H9 (cell line): ENCODE data around the gene SLC2A2. TPM values are rescaled to one million over a fixed set of nuclear protein-coding genes. Genes with fewer than 3 reads are reported as not detected.

Experiments used
- DNase-seq: peaks from one replicate; pipeline ENCODE4 v3.0.0-alpha.2; 2017
- H2AFZ ChIP-seq: one replicate; pipeline ENCODE4 v1.6.1; 2013; ENCODE audit warnings: mild to moderate bottlenecking, low read length, control low read depth, moderate library complexity
- H2AK5ac ChIP-seq: 2 replicates; pipeline ENCODE4 v1.6.1; 2013; ENCODE audit warnings: low read length, control low read depth, mixed read lengths; ENCODE audit not compliant: insufficient read length
- H2BK120ac ChIP-seq: one replicate; pipeline ENCODE4 v1.6.1; 2013; ENCODE audit warnings: low read depth, mild to moderate bottlenecking, low read length, control low read depth, inconsistent platforms; ENCODE audit not compliant: poor library complexity, severe bottlenecking
- H2BK12ac ChIP-seq: 2 replicates; pipeline ENCODE4 v1.6.1; 2013; ENCODE audit warnings: low read length, control low read depth, mixed read lengths, low read depth; ENCODE audit not compliant: insufficient read length
- H2BK15ac ChIP-seq: 2 replicates; pipeline ENCODE4 v1.6.1; 2013; ENCODE audit warnings: low read depth, low read length, control low read depth
- H2BK20ac ChIP-seq: one replicate; pipeline ENCODE4 v1.6.1; 2013; ENCODE audit warnings: low read depth, mild to moderate bottlenecking, low read length, control low read depth, inconsistent platforms; ENCODE audit not compliant: poor library complexity, severe bottlenecking
- H2BK5ac ChIP-seq: 2 replicates; pipeline ENCODE4 v1.6.1; 2013; ENCODE audit warnings: low read length, control low read depth, mixed read lengths; ENCODE audit not compliant: insufficient read length
- H3K14ac ChIP-seq: 2 replicates; pipeline ENCODE4 v1.6.1; 2013; ENCODE audit warnings: low read length, control low read depth; ENCODE audit not compliant: insufficient read depth
- H3K18ac ChIP-seq: 2 replicates; pipeline ENCODE4 v1.6.1; 2013; ENCODE audit warnings: low read depth, mild to moderate bottlenecking, mixed read lengths, low read length, control low read depth; ENCODE audit not compliant: insufficient read length
- H3K23ac ChIP-seq: 2 replicates; pipeline ENCODE4 v1.6.1; 2013; ENCODE audit warnings: low read length, control low read depth, mixed read lengths, low read depth; ENCODE audit not compliant: insufficient read length
- H3K23me2 ChIP-seq: 2 replicates; pipeline ENCODE4 v1.6.1; 2013; ENCODE audit warnings: low read depth, mild to moderate bottlenecking, mixed read lengths, low read length, control low read depth; ENCODE audit not compliant: insufficient read length, poor library complexity, severe bottlenecking
- H3K27ac ChIP-seq: 2 replicates; pipeline ENCODE4 v1.5.1; 2013; ENCODE audit warnings: low read length, control low read depth, mixed read lengths, low read depth; ENCODE audit not compliant: insufficient read length
- H3K27me3 ChIP-seq: 2 replicates; pipeline ENCODE4 v1.6.1; 2013; ENCODE audit warnings: low read length, control low read depth, inconsistent platforms; ENCODE audit not compliant: insufficient read depth
- H3K4ac ChIP-seq: 2 replicates; pipeline ENCODE4 v1.6.1; 2013; ENCODE audit warnings: low read depth, mild to moderate bottlenecking, control low read depth, inconsistent platforms, low read length, moderate library complexity
- H3K4me1 ChIP-seq: 2 replicates; pipeline ENCODE4 v1.6.1; 2013; ENCODE audit warnings: low read length, control low read depth, inconsistent platforms; ENCODE audit not compliant: insufficient read depth
- H3K4me2 ChIP-seq: 2 replicates; pipeline ENCODE4 v1.6.1; 2013; ENCODE audit warnings: low read length, control low read depth, mixed read lengths; ENCODE audit not compliant: insufficient read length, insufficient read depth
- H3K56ac ChIP-seq: 2 replicates; pipeline ENCODE4 v1.6.1; 2013; ENCODE audit warnings: low read depth, mild to moderate bottlenecking, mixed read lengths, low read length, control low read depth; ENCODE audit not compliant: insufficient read length
- H3K79me1 ChIP-seq: 2 replicates; pipeline ENCODE4 v1.6.1; 2013; ENCODE audit warnings: low read depth, mild to moderate bottlenecking, moderate library complexity, low read length, control low read depth, inconsistent platforms; ENCODE audit not compliant: insufficient read depth, poor library complexity, severe bottlenecking
- H3K79me2 ChIP-seq: 2 replicates; pipeline ENCODE4 v1.6.1; 2013; ENCODE audit warnings: low read length, control low read depth, inconsistent platforms; ENCODE audit not compliant: insufficient read depth
- H3K9ac ChIP-seq: 2 replicates; pipeline ENCODE4 v1.6.1; 2013; ENCODE audit warnings: low read length, control low read depth, mixed read lengths; ENCODE audit not compliant: insufficient read length; ENCODE audit errors: extremely low read depth
- H3K9me3 ChIP-seq: one replicate; pipeline ENCODE4 v1.6.1; 2013; ENCODE audit warnings: low read depth, low read length, inconsistent platforms; ENCODE audit not compliant: control insufficient read depth
- H3T11ph ChIP-seq: one replicate; pipeline ENCODE4 v1.6.1; 2013; ENCODE audit warnings: mild to moderate bottlenecking, low read length, control low read depth, inconsistent platforms
- H4K20me1 ChIP-seq: one replicate; pipeline ENCODE4 v1.6.1; 2013; ENCODE audit not compliant: control insufficient read depth, insufficient read length, insufficient read depth
- H4K5ac ChIP-seq: 2 replicates; pipeline ENCODE4 v1.6.1; 2013; ENCODE audit warnings: low read depth, mild to moderate bottlenecking, mixed read lengths, low read length, control low read depth; ENCODE audit not compliant: insufficient read length
- H4K8ac ChIP-seq: replicated peaks from 2 replicates; pipeline ENCODE4 v1.6.1; 2013; ENCODE audit warnings: low read length, control low read depth, mixed read lengths, low read depth; ENCODE audit not compliant: insufficient read length
- H4K91ac ChIP-seq: 2 replicates; pipeline ENCODE4 v1.6.1; 2013; ENCODE audit warnings: low read depth, mild to moderate bottlenecking, moderate library complexity, mixed read lengths, low read length, control low read depth; ENCODE audit not compliant: insufficient read length
- H3K27ac Mint-ChIP-seq, 3 experiments: 2 replicates in 2 of 3; 3 replicates in 1 of 3; pipeline ENCODE4 v1.8.0; 2020 to 2021; ENCODE audit warnings: mixed read lengths in 3 of 3, mild to moderate bottlenecking in 1 of 3, moderate library complexity in 1 of 3
- H3K27me3 Mint-ChIP-seq: 2 replicates; pipeline ENCODE4 v1.8.0; 2021; ENCODE audit warnings: low read depth, mild to moderate bottlenecking, moderate library complexity, mixed read lengths
- H3K36me3 Mint-ChIP-seq, 3 experiments: 2 replicates in 2 of 3; 3 replicates in 1 of 3; pipeline ENCODE4 v1.8.0; 2020 to 2021; ENCODE audit warnings: low read depth in 3 of 3, mixed read lengths in 3 of 3; ENCODE audit not compliant: insufficient read depth in 1 of 3
- H3K4me1 Mint-ChIP-seq, 2 experiments: 2 replicates each; pipeline ENCODE4 v1.8.0; 2020; ENCODE audit warnings: mixed read lengths in 2 of 2
- H3K4me3 Mint-ChIP-seq, 2 experiments: 2 replicates in 1 of 2; 3 replicates in 1 of 2; pipeline ENCODE4 v1.8.0; 2020 to 2021; ENCODE audit warnings: mild to moderate bottlenecking in 2 of 2, mixed read lengths in 2 of 2, moderate library complexity in 1 of 2
- H3K9me3 Mint-ChIP-seq, 2 experiments: 2 replicates in 1 of 2; 3 replicates in 1 of 2; pipeline ENCODE4 v1.8.0; 2020; ENCODE audit warnings: mild to moderate bottlenecking in 2 of 2, mixed read lengths in 2 of 2, moderate library complexity in 1 of 2
- WGBS: extraction: QIAGEN DNeasy Blood & Tissue Kit; methylation state at CpG from one replicate; pipeline ENCODE4 v1.1.7; 2013; ENCODE audit warnings: missing lambda C conversion rate, low lambda C conversion rate, mixed read lengths; ENCODE audit not compliant: insufficient read length; ENCODE audit errors: extremely low coverage; 5-methylcytosine and 5-hydroxymethylcytosine counted together
- total RNA-seq: library from RNA; stranded (reverse); gene quantifications from 2 replicates; pipeline ENCODE4 v1.2.1, GENCODE V29; 2021
- TF ChIP-seq, protein P1 (sequence below): fragments of 200-600 bp; sonication (generic); conservative IDR thresholded peaks from 3 replicates; pipeline ENCODE4 v1.8.0; 2021; ENCODE audit warnings: antibody characterized with exemption, mild to moderate bottlenecking

SLC2A2 gene
- total RNA-seq, 1 experiment from 2014 or later = not detected

DNA sequence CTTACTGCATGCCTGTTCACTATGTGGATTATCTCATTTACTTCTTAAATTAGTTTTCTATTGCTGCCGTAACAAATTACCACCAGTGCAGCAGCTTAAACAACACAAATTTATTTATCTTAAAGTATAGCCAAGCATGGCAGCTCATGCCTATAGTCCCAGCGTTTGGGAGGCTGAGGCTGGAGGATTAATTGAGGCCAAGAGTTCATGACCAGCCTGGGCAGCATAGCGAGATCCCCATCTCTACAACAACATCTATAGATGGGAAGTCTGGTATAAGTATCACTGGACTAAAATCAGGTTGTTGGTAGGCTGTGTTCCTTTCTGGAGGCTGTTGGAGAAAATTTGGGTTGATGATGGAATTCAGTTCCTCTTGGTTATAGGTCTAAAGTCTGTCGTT, 5.1 kb downstream of the SLC2A2 start:
- Histone ChIP-seq H4K8ac (no peak overlapping the region), H2BK12ac (no peak overlapping the region), H3K4ac (no peak overlapping the region), H2BK5ac (no peak overlapping the region), H3K23ac (no peak overlapping the region), H2AK5ac (no peak overlapping the region), H3K79me2 (no peaks in the 10 kb centered on the region), H3K56ac (no peak overlapping the region), H3K4me1 (no peaks in the 10 kb centered on the region), H3K27ac (no peak overlapping the region), H3K18ac (no peak overlapping the region), H4K91ac (no peak overlapping the region), H3K14ac (no peak overlapping the region), H3K9me3 (no peaks in the 10 kb centered on the region), H3K23me2 (no peaks in the 10 kb centered on the region), H3T11ph (no peak overlapping the region), H2BK120ac (no peak overlapping the region), H4K5ac (no peak overlapping the region), H4K20me1 (no peaks in the 10 kb centered on the region), H2BK20ac (no peak overlapping the region), H3K4me2 (no peak overlapping the region), H3K27me3 (no peaks in the 10 kb centered on the region), H2AFZ (no peak overlapping the region), H3K79me1 (no peaks in the 10 kb centered on the region), H3K9ac (no peak overlapping the region), H2BK15ac (no peak overlapping the region)
- Mint-ChIP-seq H3K36me3 (no peaks in the 10 kb centered on the region), H3K27me3 (no peaks in the 10 kb centered on the region), H3K27ac (no peak overlapping the region), H3K4me3 (no peak overlapping the region), H3K9me3 (no peaks in the 10 kb centered on the region), H3K4me1 (no peaks in the 10 kb centered on the region)
- DNase-seq = no peak
- TF ChIP-seq, protein P1, sequence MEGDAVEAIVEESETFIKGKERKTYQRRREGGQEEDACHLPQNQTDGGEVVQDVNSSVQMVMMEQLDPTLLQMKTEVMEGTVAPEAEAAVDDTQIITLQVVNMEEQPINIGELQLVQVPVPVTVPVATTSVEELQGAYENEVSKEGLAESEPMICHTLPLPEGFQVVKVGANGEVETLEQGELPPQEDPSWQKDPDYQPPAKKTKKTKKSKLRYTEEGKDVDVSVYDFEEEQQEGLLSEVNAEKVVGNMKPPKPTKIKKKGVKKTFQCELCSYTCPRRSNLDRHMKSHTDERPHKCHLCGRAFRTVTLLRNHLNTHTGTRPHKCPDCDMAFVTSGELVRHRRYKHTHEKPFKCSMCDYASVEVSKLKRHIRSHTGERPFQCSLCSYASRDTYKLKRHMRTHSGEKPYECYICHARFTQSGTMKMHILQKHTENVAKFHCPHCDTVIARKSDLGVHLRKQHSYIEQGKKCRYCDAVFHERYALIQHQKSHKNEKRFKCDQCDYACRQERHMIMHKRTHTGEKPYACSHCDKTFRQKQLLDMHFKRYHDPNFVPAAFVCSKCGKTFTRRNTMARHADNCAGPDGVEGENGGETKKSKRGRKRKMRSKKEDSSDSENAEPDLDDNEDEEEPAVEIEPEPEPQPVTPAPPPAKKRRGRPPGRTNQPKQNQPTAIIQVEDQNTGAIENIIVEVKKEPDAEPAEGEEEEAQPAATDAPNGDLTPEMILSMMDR = no peak
- no CpG with 5 or more reads among the region's 4 CpGs for WGBS
